Adrenal gland (tissue), 12 donors: ENCODE data around the gene UGT1A4. TPM values are rescaled to one million over a fixed set of nuclear protein-coding genes. Genes with fewer than 3 reads are reported as not detected.
A peak's percentile ranks its signal among the peaks of the same experiment; 100 is the strongest.

Experiments used
- DNase-seq, 7 donors: peaks; one replicate each; pipeline ENCODE4 v3.0.0-alpha.2; 2019 to 2020
- H3K27ac ChIP-seq, 5 donors: fragments of 200-600 bp; sonication (generic) in 4 of 5; 1 replicate in 3 of 5; 2 replicates in 2 of 5; pipeline versions ENCODE4 v1.5.1 to v1.8.0; 2016 to 2020; ENCODE audit warnings: mild to moderate bottlenecking in 1 of 5
- H3K27me3 ChIP-seq: fragments of 200-600 bp; 2 replicates; pipeline ENCODE4 v1.8.0; 2021
- H3K36me3 ChIP-seq, 2 donors: fragments of 200-600 bp; replicated peaks in 1 of 2; 1 replicate in 1 of 2; 2 replicates in 1 of 2; pipeline versions ENCODE4 v1.5.1 to v1.8.0; 2018 to 2022
- H3K4me1 ChIP-seq, 2 donors: fragments of 200-600 bp; replicated peaks in 1 of 2; 1 replicate in 1 of 2; 2 replicates in 1 of 2; pipeline versions ENCODE4 v1.5.1 to v1.8.0; 2018 to 2021
- H3K4me3 ChIP-seq, 4 donors: fragments of 200-600 bp; sonication (generic) in 3 of 4; one replicate each; pipeline ENCODE4 v1.5.1; 2016 to 2018
- H3K9me3 ChIP-seq, 3 donors: fragments of 200-600 bp; sonication (generic) in 1 of 3; replicated peaks in 1 of 3; 1 replicate in 2 of 3; 2 replicates in 1 of 3; pipeline versions ENCODE4 v1.5.1 to v1.8.0; 2016 to 2021
- POLR2A ChIP-seq, 2 donors: fragments of 450-650 bp; IDR thresholded peaks; one replicate each; pipeline ENCODE4 v1.6.1; 2017; ENCODE audit warnings: antibody characterized with exemption in 2 of 2, mild to moderate bottlenecking in 2 of 2, moderate library complexity in 1 of 2
- WGBS, 4 donors: extraction: QIAGEN DNeasy Blood & Tissue Kit in 2 of 4; methylation state at CpG; one replicate each; pipeline versions ENCODE4 v1.1.5 to v1.1.7; 2013 to 2017; 5-methylcytosine and 5-hydroxymethylcytosine counted together
- intact Hi-C, 2 donors: fragments of 100-400 bp; cut with DNase I; formaldehyde crosslinking; loops; one replicate each; pipeline versions ENCODE4 v1.14.1 to v1.15.0; 2022 to 2023
- polyA plus RNA-seq, 3 donors: library from polyadenylated mRNA; stranded (reverse); fragments of 200-250 nt in 2 of 3; fragments of 350-450 nt in 1 of 3; fragmentation: Illumina TruSeq in 1 of 3; extraction: RNeasy Lipid Tissue Mini Kit (QIAGEN cat#74804) in 1 of 3; gene quantifications; one replicate each; pipeline ENCODE4 v1.2.3, GENCODE V29; 2013 to 2014
- total RNA-seq, 9 donors: library from RNA; depleted of rRNA in 4 of 9; stranded (reverse); fragments of >200 nt in 4 of 9; fragments of 120-200 nt in 1 of 9; fragmentation: NEBNext Ultra II Directional in 1 of 9; extraction: Animal tissue kit (Norgen Biotek cat#: 25700) in 1 of 9; gene quantifications; one replicate each; pipeline versions ENCODE4 v1.1.0 to v1.2.4, GENCODE V29; 2013 to 2023
- TF ChIP-seq, protein P1 (sequence below), 6 experiments: fragments of 450-650 bp in 4 of 6; fragments of 200-600 bp in 2 of 6; sonication (generic) in 1 of 6; IDR thresholded peaks; 1 replicate in 5 of 6; 2 replicates in 1 of 6; pipeline versions ENCODE4 v1.5.1 to v1.8.0; 2016 to 2021; ENCODE audit warnings: antibody characterized with exemption in 6 of 6, mild to moderate bottlenecking in 2 of 6, moderate library complexity in 1 of 6
- donor health status: healthy with polysubstance abuse.
- donor health status: Bipolar disorder and iron deficiency.
- donor health status: DM: yes; HTN: yes; CAD: no.
- donor health status: DM: no; HTN: no; CAD: no.
- donor health status: DM: no; HTN: no; CAD: no.
- donor health status: DM: yes; HTN: yes; CAD: no.

The UGT1A4 gene
- total and polyA plus RNA-seq, 12 donors: 0.36 TPM; not detected in 11

GRCh38 chr2:233819884-233820773 lies 101.6 kb downstream of the UGT1A4 start:
- 80 to 84% (median 82%) methylated on average over 7 to 18 of the region's 18 CpGs for WGBS, 4 donors
- no peaks in the 10 kb centered on the region for H3K4me1 ChIP-seq
- no peak overlapping the region for H3K27ac ChIP-seq
- H3K4me3 ChIP-seq: no peak overlapping the region
- intact Hi-C loops: no loop called here
- no peaks in the 10 kb centered on the region for H3K9me3 ChIP-seq
- H3K36me3 ChIP-seq: no peaks in the 10 kb centered on the region
- TF ChIP-seq, protein P1, sequence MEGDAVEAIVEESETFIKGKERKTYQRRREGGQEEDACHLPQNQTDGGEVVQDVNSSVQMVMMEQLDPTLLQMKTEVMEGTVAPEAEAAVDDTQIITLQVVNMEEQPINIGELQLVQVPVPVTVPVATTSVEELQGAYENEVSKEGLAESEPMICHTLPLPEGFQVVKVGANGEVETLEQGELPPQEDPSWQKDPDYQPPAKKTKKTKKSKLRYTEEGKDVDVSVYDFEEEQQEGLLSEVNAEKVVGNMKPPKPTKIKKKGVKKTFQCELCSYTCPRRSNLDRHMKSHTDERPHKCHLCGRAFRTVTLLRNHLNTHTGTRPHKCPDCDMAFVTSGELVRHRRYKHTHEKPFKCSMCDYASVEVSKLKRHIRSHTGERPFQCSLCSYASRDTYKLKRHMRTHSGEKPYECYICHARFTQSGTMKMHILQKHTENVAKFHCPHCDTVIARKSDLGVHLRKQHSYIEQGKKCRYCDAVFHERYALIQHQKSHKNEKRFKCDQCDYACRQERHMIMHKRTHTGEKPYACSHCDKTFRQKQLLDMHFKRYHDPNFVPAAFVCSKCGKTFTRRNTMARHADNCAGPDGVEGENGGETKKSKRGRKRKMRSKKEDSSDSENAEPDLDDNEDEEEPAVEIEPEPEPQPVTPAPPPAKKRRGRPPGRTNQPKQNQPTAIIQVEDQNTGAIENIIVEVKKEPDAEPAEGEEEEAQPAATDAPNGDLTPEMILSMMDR (IDR thresholded peaks at IDR 0.05): no peak
- TF ChIP-seq POLR2A (IDR thresholded peaks at IDR 0.05): no peak
- peak in 1 of 7 donors; percentile 8 for DNase-seq
- H3K27me3 ChIP-seq: no peaks in the 10 kb centered on the region

DNA sequence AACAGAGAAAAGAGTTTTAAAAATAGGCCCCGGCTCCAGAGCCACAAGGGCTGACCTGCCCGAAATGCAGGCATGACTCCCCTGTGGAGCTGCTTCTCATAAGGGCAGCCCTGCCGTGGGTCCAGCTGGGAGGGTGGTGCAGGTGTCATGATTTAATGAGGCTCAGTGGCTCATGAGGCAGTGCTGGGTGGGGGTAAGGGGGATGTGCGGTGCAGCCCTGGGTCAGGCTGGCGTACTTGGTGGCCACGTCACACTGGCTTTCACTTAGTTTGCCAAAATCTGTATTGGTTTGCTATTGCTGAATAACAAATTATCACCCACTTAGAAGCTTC lies 102.2 kb downstream of the UGT1A4 start:
- Histone ChIP-seq H3K4me3 (no peak overlapping the region), H3K27me3 (no peaks in the 10 kb centered on the region), H3K9me3 (no peaks in the 10 kb centered on the region), H3K27ac (no peak overlapping the region), H3K36me3 (no peaks in the 10 kb centered on the region), H3K4me1 (no peaks in the 10 kb centered on the region)
- intact Hi-C loops: no loop called here
- TF ChIP-seq, protein P1 (IDR thresholded peaks at IDR 0.05): no peak
- TF ChIP-seq POLR2A (IDR thresholded peaks at IDR 0.05): no peak
- peak in 1 of 7 donors; percentile 8 for DNase-seq
- WGBS, 4 donors: 81 to 87% (median 83%) methylated on average over 3 to 6 of the region's 6 CpGs

DNA sequence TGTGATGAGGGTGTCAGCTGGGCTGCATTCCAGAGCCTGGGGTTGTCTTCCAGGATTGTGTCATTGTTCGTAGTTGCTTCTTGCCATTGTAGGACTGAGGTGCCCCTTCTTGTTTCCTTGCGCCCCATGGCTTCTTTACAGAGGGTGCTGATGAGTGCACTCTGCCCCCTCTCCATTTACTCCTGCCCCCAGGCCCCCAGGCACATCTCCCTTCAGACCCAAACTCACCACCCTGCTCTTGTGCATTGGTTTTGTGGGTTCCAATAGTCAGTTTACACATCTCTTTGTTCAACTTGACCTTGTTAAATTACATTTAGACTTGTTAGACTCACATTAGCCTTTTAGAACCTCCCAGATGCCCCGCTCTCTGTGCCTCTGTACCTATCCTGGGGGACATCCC lies 102.7 kb downstream of the UGT1A4 start:
- intact Hi-C loops: no loop called here
- H3K36me3 ChIP-seq: no peaks in the 10 kb centered on the region
- DNase-seq: no peak
- no peaks in the 10 kb centered on the region for H3K4me1 ChIP-seq
- TF ChIP-seq, protein P1 (IDR thresholded peaks at IDR 0.05): no peak
- no peak for TF ChIP-seq POLR2A (IDR thresholded peaks at IDR 0.05)
- H3K4me3 ChIP-seq: no peak overlapping the region
- no peak overlapping the region for H3K27ac ChIP-seq
- H3K27me3 ChIP-seq: no peaks in the 10 kb centered on the region
- H3K9me3 ChIP-seq: no peaks in the 10 kb centered on the region
- WGBS, 4 donors: 83 to 95% (median 89%) methylated on average over 3 of the region's 3 CpGs

GRCh38 chr2:233821709-233822100 lies 103.2 kb downstream of the UGT1A4 start:
- no peak for TF ChIP-seq POLR2A (IDR thresholded peaks at IDR 0.05)
- TF ChIP-seq, protein P1 (IDR thresholded peaks at IDR 0.05): no peak
- Histone ChIP-seq H3K27ac (no peak overlapping the region), H3K9me3 (no peaks in the 10 kb centered on the region), H3K4me1 (no peaks in the 10 kb centered on the region), H3K4me3 (no peak overlapping the region), H3K27me3 (no peaks in the 10 kb centered on the region), H3K36me3 (no peaks in the 10 kb centered on the region)
- DNase-seq: no peak
- WGBS, 4 donors: 86 to 95% (median 91%) methylated on average over 5 to 8 of the region's 8 CpGs
- intact Hi-C loops: no loop called here
